ENCODE measurements around the gene BRD3OS. TPM values are rescaled to one million over a fixed set of nuclear protein-coding genes. Genes with fewer than 3 reads are reported as not detected.

BRD3OS gene
- total RNA-seq, 3 donors from 2014 or later: 11.9 to 15.5 (median 13.9) TPM

DNA sequence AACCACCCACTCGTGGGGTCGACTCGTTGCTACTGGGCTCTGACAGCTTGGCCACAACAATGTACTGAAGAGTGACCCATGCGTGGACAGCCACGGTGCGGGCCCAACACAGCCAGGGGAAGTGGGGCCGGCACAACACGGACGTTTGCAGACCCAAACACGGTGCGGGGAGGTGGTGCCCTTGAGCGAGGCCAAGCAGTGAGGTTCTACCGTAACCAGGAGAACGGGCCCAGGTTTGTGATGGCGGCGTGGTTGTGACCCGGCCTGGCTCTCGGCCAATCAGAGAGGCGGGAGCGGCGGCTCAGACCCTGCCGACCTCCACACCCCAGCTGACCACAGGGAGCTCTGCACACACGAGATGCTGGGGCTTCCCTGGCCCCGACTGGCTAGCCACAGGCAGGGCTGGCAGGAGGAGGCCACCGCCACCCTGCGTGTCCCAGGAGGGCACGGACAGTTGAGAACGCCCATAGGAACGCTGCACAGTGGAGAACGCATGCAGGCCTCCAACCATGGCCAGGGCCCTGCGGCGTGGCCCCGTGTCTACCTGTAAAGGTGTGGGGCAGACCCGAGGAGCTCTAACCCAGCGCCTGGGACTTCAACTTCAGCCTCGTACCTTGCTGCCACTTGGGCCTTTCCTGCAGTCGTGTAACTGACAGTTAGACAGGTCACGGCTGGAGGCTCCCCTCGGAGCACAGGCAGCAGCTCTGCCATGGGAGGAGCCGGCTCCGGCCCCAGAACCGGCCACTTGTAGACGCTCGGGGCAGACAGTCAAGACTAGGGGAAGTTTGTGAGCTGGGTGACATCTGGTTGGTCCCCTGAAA is 28.9 kb downstream of the BRD3OS start:
- H3K4me1 Mint-ChIP-seq (ENCODE audit: low read depth): peaks cover 13% of the 10 kb centered on the region
- H3K4me3 Mint-ChIP-seq: no peak overlapping the region
- H3K27me3 Mint-ChIP-seq (ENCODE audit: low read depth): no peaks in the 10 kb centered on the region
- peaks cover 11% of the 10 kb centered on the region for H3K36me3 Mint-ChIP-seq (ENCODE audit: insufficient read depth)
- ATAC-seq: no peak
- DNase-seq: no peak
- H3K9me3 Mint-ChIP-seq: no peaks in the 10 kb centered on the region

DNA sequence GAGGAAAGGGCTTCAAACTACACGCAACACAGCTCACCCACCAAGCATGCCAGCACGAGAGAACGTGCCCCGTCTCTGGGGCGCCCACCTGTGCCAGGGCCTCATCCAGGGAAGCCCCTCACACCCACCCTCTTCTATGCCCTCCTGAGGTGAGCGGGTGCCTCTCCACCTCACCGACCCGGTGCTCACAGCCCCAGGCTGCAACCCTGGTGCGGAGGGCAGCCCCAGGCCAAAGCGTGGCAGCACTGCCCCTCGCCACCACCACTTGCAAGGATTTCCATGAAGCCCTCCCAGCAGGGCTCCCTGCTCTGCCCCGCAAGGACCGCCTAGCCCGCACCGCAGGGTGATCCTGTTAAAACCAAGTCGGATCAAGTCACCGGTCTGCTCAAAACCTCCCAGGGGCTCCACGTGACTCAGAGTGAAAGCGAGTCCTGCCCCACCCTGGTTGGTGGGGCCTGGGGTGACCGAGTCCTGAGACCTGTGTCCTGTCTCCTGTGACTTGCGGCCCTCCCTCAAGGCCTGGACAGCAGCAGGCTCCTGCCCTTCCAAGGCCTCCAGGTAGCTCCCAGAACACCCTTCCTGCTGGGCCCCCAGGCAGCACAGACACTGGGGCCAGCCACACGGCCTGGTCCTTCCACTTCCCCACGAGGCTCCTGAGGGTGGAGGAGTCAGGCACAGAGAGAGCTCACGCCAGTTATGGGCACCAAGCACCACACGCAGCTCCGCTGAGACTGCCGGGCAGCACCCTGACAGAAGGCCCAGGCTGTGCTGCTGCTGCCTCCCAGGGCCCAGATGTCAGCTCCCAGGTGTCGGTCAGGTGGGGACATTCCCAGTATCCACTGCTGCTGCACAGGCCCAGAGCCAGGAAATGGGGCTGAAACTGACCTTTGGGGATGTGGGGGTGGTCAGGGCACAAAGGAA is 29.9 kb downstream of the BRD3OS start:
- H3K4me3 Mint-ChIP-seq: no peak overlapping the region
- no peaks in the 10 kb centered on the region for H3K9me3 Mint-ChIP-seq
- peaks cover 6% of the 10 kb centered on the region for H3K36me3 Mint-ChIP-seq (ENCODE audit: insufficient read depth)
- no peak for ATAC-seq
- peaks cover 16% of the 10 kb centered on the region for H3K4me1 Mint-ChIP-seq (ENCODE audit: low read depth)
- DNase-seq: no peak
- H3K27me3 Mint-ChIP-seq (ENCODE audit: low read depth): no peaks in the 10 kb centered on the region

DNA sequence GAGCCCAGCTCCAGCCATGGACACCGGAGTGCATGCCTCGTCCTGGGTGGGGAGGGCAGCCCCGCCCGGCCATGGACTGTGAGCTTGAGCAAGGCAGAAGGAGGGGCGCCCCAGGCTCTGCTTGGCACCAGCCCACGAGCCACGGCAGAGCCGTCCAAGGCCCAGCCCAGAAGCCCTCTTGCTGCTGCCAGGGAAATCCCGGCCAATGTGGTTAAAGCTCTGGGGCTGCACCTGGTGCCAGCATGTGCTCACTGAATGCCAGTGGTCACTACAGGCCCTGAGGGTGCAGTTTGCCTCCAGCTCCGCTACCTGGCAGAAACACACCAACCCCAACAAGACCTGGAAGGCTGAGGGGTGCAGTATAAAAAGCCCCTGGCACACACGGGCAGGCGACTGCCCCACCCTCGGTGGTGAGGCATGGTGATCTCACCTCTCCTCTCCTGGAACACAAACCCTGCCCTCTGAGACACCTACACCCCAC is 30.7 kb downstream of the BRD3OS start:
- H3K4me3 Mint-ChIP-seq: no peak overlapping the region
- H3K27me3 Mint-ChIP-seq (ENCODE audit: low read depth): no peaks in the 10 kb centered on the region
- DNase-seq (no peak), ATAC-seq (no peak)
- H3K36me3 Mint-ChIP-seq (ENCODE audit: insufficient read depth): peaks cover 6% of the 10 kb centered on the region
- no peaks in the 10 kb centered on the region for H3K9me3 Mint-ChIP-seq
- peaks cover 25% of the 10 kb centered on the region for H3K4me1 Mint-ChIP-seq (ENCODE audit: low read depth)

DNA sequence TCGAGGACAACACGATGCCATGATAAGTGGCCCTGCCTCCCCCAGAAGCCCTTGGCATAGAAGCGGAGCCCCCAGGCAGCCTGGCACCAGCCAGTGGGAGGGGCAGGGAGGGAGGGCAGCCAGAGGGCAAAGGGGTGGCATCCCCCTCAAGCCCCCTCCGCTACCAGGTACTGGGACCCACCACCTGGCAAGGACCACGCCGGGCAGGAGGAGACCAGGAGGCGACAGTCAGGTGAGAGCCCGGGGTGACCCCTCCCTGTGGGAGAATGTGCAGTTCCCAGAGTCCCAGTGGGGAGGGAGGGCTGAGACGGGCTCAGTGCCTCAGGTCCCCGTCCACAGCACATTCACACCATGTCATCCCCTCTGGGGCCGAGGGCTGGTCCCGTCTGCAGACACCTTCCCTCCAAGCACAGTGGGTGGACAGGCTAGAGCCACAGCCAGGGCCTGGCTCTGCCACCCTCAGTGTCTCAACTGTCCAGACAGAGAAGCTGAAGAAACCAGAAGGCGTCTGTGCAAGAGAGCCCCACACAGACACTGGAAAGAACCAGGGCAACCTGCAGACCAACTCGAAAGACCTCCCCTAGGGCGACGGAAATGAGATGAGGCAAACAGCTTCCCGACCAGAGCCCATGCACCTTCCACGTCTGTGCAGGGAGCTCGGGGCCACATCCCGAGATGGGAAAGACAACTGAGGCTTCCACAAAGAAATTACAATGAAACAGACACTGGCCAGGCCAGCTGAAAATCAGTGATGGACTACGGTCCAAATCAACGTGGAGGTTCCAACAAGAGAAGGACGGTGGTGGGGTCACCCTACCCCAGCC is 31.4 kb downstream of the BRD3OS start:
- no peak overlapping the region for H3K4me3 Mint-ChIP-seq
- H3K9me3 Mint-ChIP-seq: no peaks in the 10 kb centered on the region
- peaks cover 30% of the 10 kb centered on the region for H3K4me1 Mint-ChIP-seq (ENCODE audit: low read depth)
- no peaks in the 10 kb centered on the region for H3K27me3 Mint-ChIP-seq (ENCODE audit: low read depth)
- DNase-seq (no peak), ATAC-seq (no peak)
- no peaks in the 10 kb centered on the region for H3K36me3 Mint-ChIP-seq (ENCODE audit: insufficient read depth)

DNA sequence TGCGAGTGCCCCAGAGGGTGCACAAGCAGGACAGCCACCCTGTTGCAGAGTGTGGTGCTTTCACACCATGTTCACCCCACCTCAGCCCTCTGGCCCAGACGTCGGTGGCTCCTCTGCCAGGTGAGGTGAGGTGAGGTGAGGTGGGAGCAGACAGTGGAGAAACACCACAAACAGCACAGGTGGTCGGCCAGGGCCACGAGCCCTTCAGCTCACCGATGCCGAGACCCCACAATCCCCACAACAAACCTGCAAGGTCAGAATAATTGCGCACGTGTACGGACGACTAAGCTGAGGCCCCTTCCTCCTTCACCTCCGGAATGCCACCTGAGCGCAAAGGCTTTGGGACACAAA is 32.0 kb downstream of the BRD3OS start:
- Mint-ChIP-seq H3K9me3 (no peaks in the 10 kb centered on the region), H3K27me3 (ENCODE audit: low read depth) (no peaks in the 10 kb centered on the region), H3K4me3 (no peak overlapping the region), H3K4me1 (ENCODE audit: low read depth) (peaks cover 31% of the 10 kb centered on the region), H3K36me3 (ENCODE audit: insufficient read depth) (no peaks in the 10 kb centered on the region)
- ATAC-seq (no peak), DNase-seq (no peak)

DNA sequence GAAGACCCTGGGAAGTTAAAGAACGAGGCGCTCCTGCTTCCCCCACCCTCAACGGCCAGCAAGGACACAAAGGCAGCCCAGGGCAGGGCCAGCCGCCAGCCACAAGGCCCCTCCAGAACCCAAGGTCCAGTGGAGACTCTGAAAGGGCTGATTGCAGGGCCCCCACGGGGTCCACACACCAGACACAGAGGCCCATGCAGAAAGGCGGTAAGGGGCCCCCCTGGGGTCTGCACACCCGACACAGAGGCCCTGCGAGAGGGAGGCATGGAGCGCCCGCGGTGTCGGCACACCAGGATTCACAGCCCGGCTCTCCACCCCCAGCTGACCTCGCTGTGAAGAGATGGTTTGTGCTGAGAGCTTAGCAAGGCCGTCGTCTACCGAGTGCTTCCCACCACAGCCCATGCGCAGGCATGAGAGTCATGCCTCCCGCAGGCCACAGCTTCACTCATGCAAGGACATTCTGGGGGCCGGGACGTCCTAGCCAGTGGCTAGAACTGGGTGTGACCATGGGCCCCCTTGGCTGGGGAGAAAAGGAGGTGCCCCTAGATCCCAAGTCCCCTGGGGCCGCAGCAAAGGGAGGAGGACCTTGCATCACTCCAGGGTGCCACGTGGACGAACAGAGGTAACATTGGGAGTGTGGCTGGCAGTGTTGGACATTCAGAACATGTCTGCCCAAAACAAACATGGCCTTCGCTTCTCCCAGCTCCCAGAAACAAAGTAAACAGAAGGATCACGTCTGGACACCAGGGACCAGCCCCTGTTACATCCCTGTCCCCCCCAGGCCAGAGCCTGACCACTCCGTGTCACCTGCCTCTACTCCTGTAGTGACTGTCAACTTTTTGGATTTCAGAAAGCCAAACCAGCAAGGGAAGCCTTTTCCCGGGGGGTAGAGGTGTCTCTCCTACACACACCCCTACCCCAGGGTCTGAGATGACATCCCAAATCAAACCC is 32.7 kb downstream of the BRD3OS start:
- DNase-seq (no peak), ATAC-seq (no peak)
- Mint-ChIP-seq H3K27me3 (ENCODE audit: low read depth) (no peaks in the 10 kb centered on the region), H3K4me3 (no peak overlapping the region), H3K4me1 (ENCODE audit: low read depth) (peaks cover 39% of the 10 kb centered on the region), H3K36me3 (ENCODE audit: insufficient read depth) (no peaks in the 10 kb centered on the region), H3K9me3 (no peaks in the 10 kb centered on the region)

DNA sequence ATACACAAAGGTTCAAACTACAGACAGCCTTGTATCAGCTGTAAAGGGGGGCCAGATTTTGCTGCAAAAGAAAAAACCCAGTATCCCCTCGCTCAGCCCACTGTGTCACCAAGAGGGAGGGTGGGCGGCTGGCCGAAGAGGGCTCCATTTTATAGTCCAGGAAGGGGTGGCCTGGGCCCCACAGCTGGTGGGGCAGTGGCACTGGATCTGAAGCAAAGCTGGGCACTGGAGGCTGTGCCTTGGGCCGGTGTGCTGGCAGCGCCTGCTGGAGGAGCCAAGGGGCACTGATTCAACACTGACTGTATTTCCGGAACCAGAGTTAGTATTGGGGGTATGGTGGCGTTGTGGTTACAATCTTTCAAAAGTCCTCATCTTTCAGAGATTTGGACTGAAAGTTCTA is 33.4 kb downstream of the BRD3OS start:
- peaks cover 43% of the 10 kb centered on the region for H3K4me1 Mint-ChIP-seq (ENCODE audit: low read depth)
- ATAC-seq: no peak
- H3K36me3 Mint-ChIP-seq (ENCODE audit: insufficient read depth): peaks cover 3% of the 10 kb centered on the region
- no peak overlapping the region for H3K4me3 Mint-ChIP-seq
- no peaks in the 10 kb centered on the region for H3K27me3 Mint-ChIP-seq (ENCODE audit: low read depth)
- peak; percentile 0 for DNase-seq
- no peaks in the 10 kb centered on the region for H3K9me3 Mint-ChIP-seq

DNA sequence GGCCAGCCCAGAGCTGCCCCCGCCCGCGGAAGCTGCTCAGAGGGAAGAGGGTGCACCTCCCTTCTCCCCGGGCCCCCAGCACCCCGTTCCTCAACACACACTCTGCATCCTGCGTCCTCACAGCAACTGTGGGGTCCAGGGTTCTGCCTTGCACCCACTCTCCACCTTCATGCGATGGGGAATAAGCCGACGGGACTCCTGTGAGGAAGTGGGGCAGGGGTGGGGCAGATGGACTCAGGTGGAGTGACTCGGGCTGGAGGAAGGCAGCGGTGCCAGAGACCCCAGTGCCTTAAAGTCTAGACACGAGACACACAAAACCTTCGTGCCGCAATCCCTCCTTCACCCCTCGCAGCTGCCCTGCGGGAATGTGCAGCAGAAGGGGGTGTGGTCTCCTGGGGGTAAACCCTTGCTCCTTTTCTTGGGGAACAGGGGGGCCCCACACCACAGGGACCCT is 33.9 kb downstream of the BRD3OS start:
- H3K4me1 Mint-ChIP-seq (ENCODE audit: low read depth): peaks cover 44% of the 10 kb centered on the region
- H3K27me3 Mint-ChIP-seq (ENCODE audit: low read depth): no peaks in the 10 kb centered on the region
- H3K36me3 Mint-ChIP-seq (ENCODE audit: insufficient read depth): peaks cover 3% of the 10 kb centered on the region
- peak; percentile 4 for DNase-seq
- no peak overlapping the region for H3K4me3 Mint-ChIP-seq
- no peak for ATAC-seq
- H3K9me3 Mint-ChIP-seq: no peaks in the 10 kb centered on the region

DNA sequence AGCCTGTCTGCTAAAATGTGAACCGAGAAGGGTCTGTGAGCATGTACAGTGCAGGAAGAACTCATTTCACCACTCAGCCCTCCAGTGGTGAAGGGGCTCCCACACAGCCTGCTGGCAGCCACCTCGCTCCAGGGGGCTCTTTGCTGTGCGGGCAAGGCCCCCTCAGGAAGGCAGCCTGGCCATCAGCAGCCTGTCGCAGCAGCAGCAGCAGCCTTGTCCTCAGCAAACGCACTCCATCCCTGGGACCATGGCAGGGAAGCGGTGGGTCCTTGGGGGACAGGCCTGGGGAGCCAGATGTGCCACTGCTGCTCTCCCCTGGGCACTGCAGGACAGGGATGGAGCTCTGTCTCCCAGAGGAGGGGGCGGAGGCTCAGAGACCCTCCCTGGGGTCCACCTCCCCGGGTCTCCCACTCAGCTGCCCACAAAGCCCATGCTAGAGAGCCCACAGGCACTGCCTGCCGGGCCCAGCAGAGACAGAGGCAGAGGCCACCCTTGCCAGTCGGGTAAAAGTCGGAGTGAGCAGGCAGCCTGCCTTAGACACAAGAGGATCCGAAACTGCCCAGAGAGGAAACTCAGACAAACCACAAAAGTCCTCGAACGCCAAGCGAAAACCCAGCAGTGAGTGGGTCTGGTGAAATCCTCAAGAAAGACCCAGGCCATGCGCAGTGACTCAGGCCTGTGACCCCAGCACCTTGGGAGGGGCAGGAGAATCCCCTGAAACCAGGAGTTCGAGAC is 34.5 kb downstream of the BRD3OS start:
- peaks cover 3% of the 10 kb centered on the region for H3K36me3 Mint-ChIP-seq (ENCODE audit: insufficient read depth)
- H3K9me3 Mint-ChIP-seq: no peaks in the 10 kb centered on the region
- peaks cover 49% of the 10 kb centered on the region for H3K4me1 Mint-ChIP-seq (ENCODE audit: low read depth)
- peak; percentile 40 to 49 for ATAC-seq
- no peaks in the 10 kb centered on the region for H3K27me3 Mint-ChIP-seq (ENCODE audit: low read depth)
- H3K4me3 Mint-ChIP-seq: no peak overlapping the region
- peak; percentile 3 for DNase-seq

DNA sequence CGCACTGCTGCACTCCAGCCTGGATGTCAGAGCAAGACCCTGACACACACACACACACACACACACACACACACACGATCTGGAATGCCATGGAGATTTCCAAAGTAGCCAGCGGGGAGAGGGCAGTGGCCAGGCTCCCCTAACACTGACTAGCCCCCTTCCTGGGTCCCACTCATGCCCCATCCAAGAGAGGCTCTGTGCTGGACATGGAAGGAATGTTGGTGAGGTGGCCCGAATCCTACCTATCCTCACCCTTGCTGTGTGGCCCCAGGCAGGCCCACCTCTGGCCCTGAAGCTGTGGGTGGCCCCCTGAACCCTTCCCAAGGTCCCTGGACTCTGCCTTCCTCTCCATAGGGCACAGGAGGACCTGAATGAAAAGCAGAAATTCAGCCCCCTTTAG is 35.3 kb downstream of the BRD3OS start:
- Mint-ChIP-seq H3K9me3 (no peaks in the 10 kb centered on the region), H3K4me1 (ENCODE audit: low read depth) (peaks cover 55% of the 10 kb centered on the region), H3K4me3 (no peak overlapping the region), H3K27me3 (ENCODE audit: low read depth) (no peaks in the 10 kb centered on the region), H3K36me3 (ENCODE audit: insufficient read depth) (peaks cover 3% of the 10 kb centered on the region)
- DNase-seq (no peak), ATAC-seq (no peak)

DNA sequence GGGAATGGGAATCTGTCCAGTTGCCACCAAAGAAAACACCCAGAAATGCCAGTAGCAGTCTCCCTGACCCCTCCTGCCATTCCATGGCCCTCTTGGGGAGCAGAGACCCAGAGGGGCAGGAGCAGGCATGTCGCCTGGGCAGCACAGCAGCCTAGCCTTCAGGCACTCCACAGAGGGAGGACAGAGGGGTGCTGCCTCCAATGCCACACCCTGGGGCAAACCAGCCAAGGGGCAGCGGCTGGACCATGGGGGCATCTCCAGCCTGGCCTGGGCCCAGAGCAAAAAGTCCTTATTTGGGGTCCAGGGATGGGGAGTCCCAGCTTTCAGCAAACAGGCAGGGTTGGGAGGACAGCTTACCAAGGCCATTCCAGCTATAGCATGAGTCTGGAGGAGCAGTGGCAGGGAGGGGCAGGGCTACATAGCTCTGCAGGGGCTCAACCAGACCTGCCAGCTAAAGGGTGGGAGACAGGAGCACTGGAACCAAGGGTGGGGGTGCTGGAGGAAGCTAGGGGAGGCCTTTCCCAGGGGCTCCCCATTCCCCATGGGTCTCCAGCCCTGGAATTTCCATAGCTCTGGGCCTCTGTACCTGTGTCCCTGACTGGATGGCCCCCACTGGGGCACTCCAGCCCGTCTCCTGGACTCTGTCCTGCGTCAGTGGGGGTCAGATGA is 35.9 kb downstream of the BRD3OS start:
- no peak for ATAC-seq
- Mint-ChIP-seq H3K9me3 (no peaks in the 10 kb centered on the region), H3K4me1 (ENCODE audit: low read depth) (peaks cover 61% of the 10 kb centered on the region), H3K4me3 (no peak overlapping the region), H3K27me3 (ENCODE audit: low read depth) (no peaks in the 10 kb centered on the region), H3K36me3 (ENCODE audit: insufficient read depth) (peaks cover 3% of the 10 kb centered on the region)
- DNase-seq: no peak

DNA sequence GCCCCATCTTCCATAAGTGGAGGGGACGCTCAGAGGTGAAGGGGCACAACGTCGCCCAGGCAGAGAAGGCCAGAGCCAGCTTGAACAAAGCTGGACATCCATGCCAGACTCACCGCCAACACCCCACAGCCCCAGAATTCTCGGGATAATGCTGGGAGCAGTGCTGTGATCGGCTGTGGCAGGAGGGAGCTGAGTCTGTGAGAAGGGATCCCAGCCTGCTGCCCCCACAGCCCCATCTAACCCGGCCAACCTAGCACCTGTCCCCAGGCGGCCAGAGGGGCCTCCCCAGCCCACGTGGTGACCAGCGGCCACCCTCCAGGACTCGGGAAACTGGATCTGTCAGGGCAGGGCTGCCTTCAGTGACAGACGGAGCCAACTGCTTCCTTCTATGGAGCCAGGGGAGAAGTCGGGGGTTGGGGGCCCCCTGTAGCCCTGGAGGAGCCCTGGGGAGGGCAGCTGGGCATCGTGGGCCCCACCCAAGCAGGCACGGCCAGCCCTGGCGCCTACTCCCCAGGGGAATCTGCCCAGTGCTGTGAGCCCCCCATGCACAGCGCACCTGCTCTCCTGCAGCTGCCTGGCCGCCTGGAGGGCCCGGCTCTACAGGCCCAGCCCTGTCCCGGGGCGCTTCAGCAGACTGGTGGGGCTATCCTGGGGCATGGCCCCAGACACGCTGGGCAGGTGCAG is 36.5 kb downstream of the BRD3OS start:
- peaks cover 66% of the 10 kb centered on the region for H3K4me1 Mint-ChIP-seq (ENCODE audit: low read depth)
- DNase-seq (no peak), ATAC-seq (no peak)
- H3K4me3 Mint-ChIP-seq: no peak overlapping the region
- no peaks in the 10 kb centered on the region for H3K9me3 Mint-ChIP-seq
- peaks cover 3% of the 10 kb centered on the region for H3K36me3 Mint-ChIP-seq (ENCODE audit: insufficient read depth)
- H3K27me3 Mint-ChIP-seq (ENCODE audit: low read depth): no peaks in the 10 kb centered on the region

Measured in activated T-cell treated with anti-CD3 and anti-CD28 coated beads, Interleukin-2, amount 50 U/mL, for 4 hours (primary cell).